HepG2 (cell line): ENCODE data around the gene FXN. TPM values are rescaled to one million over a fixed set of nuclear protein-coding genes. Genes with fewer than 3 reads are reported as not detected.

Experiments used
- BHLHE40 ChIP-seq: IDR thresholded peaks from 2 replicates; pipeline ENCODE4 v1.6.1; 2011; ENCODE audit warnings: low read length, improper control_type of control experiment
- BRD4 ChIP-seq: sonication (generic); formaldehyde crosslinking; IDR thresholded peaks from 2 replicates; pipeline ENCODE4 v1.4.0; 2020; ENCODE audit warnings: missing genetic modification reagents
- ESRRA ChIP-seq: sonication (generic); formaldehyde crosslinking; IDR thresholded peaks from 2 replicates; pipeline ENCODE4 v1.5.1; 2020; ENCODE audit warnings: mild to moderate bottlenecking, low read depth, missing genetic modification reagents
- EZH2 ChIP-seq: conservative IDR thresholded peaks from 2 replicates; pipeline ENCODE4 v1.6.1; 2012; ENCODE audit warnings: mild to moderate bottlenecking, low read depth, low read length, moderate library complexity
- KMT2A ChIP-seq: sonication (generic); formaldehyde crosslinking; IDR thresholded peaks from 2 replicates; pipeline ENCODE4 v1.4.0; 2020; ENCODE audit warnings: missing genetic modification reagents
- NFE2L2 ChIP-seq: fragments of 150-350 bp; IDR thresholded peaks from 2 replicates; pipeline ENCODE4 v1.6.1; 2014; ENCODE audit warnings: low read length
- NFRKB ChIP-seq: fragments of 450-650 bp; IDR thresholded peaks from 2 replicates; pipeline ENCODE4 v1.6.1; 2017
- PITX1 ChIP-seq: sonication (generic); formaldehyde crosslinking; IDR thresholded peaks from 2 replicates; pipeline ENCODE4 v1.5.1; 2020; ENCODE audit warnings: mild to moderate bottlenecking, missing genetic modification reagents
- POGZ ChIP-seq: sonication (generic); formaldehyde crosslinking; IDR thresholded peaks from 2 replicates; pipeline ENCODE4 v1.4.0; 2020; ENCODE audit warnings: mild to moderate bottlenecking, missing genetic modification reagents
- PTBP1 ChIP-seq: fragments of 200-400 bp; formaldehyde crosslinking; IDR thresholded peaks from 2 replicates; pipeline ENCODE4 v1.6.1; 2018; ENCODE audit warnings: low read length, low read depth; ENCODE audit not compliant: poor library complexity, severe bottlenecking
- SALL2 ChIP-seq: sonication (generic); formaldehyde crosslinking; IDR thresholded peaks from 2 replicates; pipeline ENCODE4 v1.8.1; 2023; ENCODE audit warnings: mild to moderate bottlenecking, missing genetic modification reagents, inconsistent platforms
- SETDB1 ChIP-seq: sonication (generic); formaldehyde crosslinking; IDR thresholded peaks from 2 replicates; pipeline ENCODE4 v1.5.1; 2020; ENCODE audit warnings: missing genetic modification reagents, mild to moderate bottlenecking, borderline replicate concordance
- SIN3A ChIP-seq: IDR thresholded peaks from 2 replicates; pipeline ENCODE4 v1.6.1; 2011; ENCODE audit warnings: low read depth, mild to moderate bottlenecking, control low read depth, low read length, borderline replicate concordance
- SIX4 ChIP-seq: sonication (generic); formaldehyde crosslinking; IDR thresholded peaks from 2 replicates; pipeline ENCODE4 v1.4.0; 2020; ENCODE audit warnings: missing genetic modification reagents
- SRSF1 ChIP-seq: fragments of 200-400 bp; formaldehyde crosslinking; optimal IDR thresholded peaks from 2 replicates; pipeline ENCODE3; 2017; ENCODE audit warnings: mild to moderate bottlenecking, low read depth, low read length, moderate library complexity
- ZFAT ChIP-seq: sonication (generic); formaldehyde crosslinking; conservative IDR thresholded peaks from 2 replicates; pipeline ENCODE4 v1.8.1; 2023; ENCODE audit warnings: missing genetic modification reagents, inconsistent platforms
- ZHX1 ChIP-seq: sonication (generic); formaldehyde crosslinking; IDR thresholded peaks from 2 replicates; pipeline ENCODE4 v1.8.1; 2022; ENCODE audit warnings: low read depth, mild to moderate bottlenecking, missing genetic modification reagents
- ZKSCAN5 ChIP-seq: sonication (generic); formaldehyde crosslinking; IDR thresholded peaks from 2 replicates; pipeline ENCODE4 v1.5.1; 2020; ENCODE audit warnings: mild to moderate bottlenecking, missing genetic modification reagents
- ZNF180 ChIP-seq: sonication (generic); formaldehyde crosslinking; IDR thresholded peaks from 2 replicates; pipeline ENCODE4 v1.4.0; 2020; ENCODE audit warnings: low read depth, missing genetic modification reagents, borderline replicate concordance
- ZNF367 ChIP-seq: sonication (generic); formaldehyde crosslinking; IDR thresholded peaks from 2 replicates; pipeline ENCODE4 v1.4.0; 2020; ENCODE audit warnings: missing genetic modification reagents, borderline replicate concordance
- ZNF547 ChIP-seq: sonication (generic); formaldehyde crosslinking; IDR thresholded peaks from 2 replicates; pipeline ENCODE4 v1.5.1; 2020; ENCODE audit warnings: mild to moderate bottlenecking, missing genetic modification reagents
- ZSCAN29 ChIP-seq: sonication (generic); formaldehyde crosslinking; conservative IDR thresholded peaks from 2 replicates; pipeline ENCODE4 v1.4.0; 2020; ENCODE audit warnings: mild to moderate bottlenecking, missing genetic modification reagents
- polyA plus RNA-seq, 8 experiments: library from polyadenylated mRNA; depleted of rRNA in 3 of 8; stranded (reverse) in 7 of 8; unstranded in 1 of 8; fragments of >200 nt; fragmentation: Illumina TruSeq in 4 of 8; extraction: Trizol in 4 of 8; gene quantifications; 2 replicates each; pipeline versions ENCODE4 v1.2.1 to v1.2.3, GENCODE V29; 2011 to 2016; ENCODE audit warnings: low read depth in 4 of 8, missing spikeins in 1 of 8, mixed read lengths in 1 of 8; ENCODE audit not compliant: insufficient read depth in 1 of 8
- total RNA-seq, 5 experiments: library from RNA; depleted of rRNA; stranded (reverse); fragments of >200 nt; fragmentation: Illumina TruSeq; extraction: Trizol; gene quantifications; 2 replicates each; pipeline ENCODE4 v1.2.3, GENCODE V29; 2016; ENCODE audit warnings: low read depth in 1 of 5
- TF ChIP-seq, protein P1 (sequence below): sonication (generic); formaldehyde crosslinking; IDR thresholded peaks from 2 replicates; pipeline ENCODE4 v1.4.0; 2020; ENCODE audit warnings: missing genetic modification reagents, borderline replicate concordance
- TF ChIP-seq, protein P2 (sequence below): sonication (generic); formaldehyde crosslinking; IDR thresholded peaks from 2 replicates; pipeline ENCODE4 v1.4.0; 2020; ENCODE audit warnings: mild to moderate bottlenecking, low read depth, missing genetic modification reagents
- TF ChIP-seq, protein P3 (sequence below): sonication (generic); formaldehyde crosslinking; IDR thresholded peaks from 2 replicates; pipeline ENCODE4 v1.4.0; 2020; ENCODE audit warnings: mild to moderate bottlenecking, missing genetic modification reagents

FXN gene
- total and polyA plus RNA-seq, 2 of the 13 experiments (the other 11 are each of a cell fraction or from before 2014, with no cell fraction given) = 24.1 to 26.0 TPM

DNA sequence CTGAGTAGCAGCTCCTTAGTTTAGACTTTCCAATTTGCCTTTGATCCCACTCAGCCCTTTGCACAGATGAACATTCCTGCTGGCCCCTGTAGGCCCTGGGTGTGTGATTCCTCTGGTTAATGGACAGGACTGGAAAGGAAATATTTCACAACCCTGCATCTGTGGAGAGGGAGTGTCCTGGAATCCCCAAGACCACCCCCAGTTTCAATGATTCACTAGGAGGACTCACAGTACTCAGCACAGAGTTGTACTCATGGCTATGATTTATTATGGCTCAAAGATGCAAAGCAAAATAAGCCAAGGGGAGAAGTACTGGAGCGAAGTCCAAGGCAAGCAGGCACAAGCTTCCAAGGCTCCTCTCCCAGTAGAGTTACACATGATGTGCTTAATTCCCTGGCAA is 96.1 kb downstream of the FXN start (continued):
- no peak for TF ChIP-seq BRD4
- TF ChIP-seq PITX1 (CRISPR knock-in tag) = no peak
- TF ChIP-seq NFRKB = no peak
- TF ChIP-seq, protein P1, sequence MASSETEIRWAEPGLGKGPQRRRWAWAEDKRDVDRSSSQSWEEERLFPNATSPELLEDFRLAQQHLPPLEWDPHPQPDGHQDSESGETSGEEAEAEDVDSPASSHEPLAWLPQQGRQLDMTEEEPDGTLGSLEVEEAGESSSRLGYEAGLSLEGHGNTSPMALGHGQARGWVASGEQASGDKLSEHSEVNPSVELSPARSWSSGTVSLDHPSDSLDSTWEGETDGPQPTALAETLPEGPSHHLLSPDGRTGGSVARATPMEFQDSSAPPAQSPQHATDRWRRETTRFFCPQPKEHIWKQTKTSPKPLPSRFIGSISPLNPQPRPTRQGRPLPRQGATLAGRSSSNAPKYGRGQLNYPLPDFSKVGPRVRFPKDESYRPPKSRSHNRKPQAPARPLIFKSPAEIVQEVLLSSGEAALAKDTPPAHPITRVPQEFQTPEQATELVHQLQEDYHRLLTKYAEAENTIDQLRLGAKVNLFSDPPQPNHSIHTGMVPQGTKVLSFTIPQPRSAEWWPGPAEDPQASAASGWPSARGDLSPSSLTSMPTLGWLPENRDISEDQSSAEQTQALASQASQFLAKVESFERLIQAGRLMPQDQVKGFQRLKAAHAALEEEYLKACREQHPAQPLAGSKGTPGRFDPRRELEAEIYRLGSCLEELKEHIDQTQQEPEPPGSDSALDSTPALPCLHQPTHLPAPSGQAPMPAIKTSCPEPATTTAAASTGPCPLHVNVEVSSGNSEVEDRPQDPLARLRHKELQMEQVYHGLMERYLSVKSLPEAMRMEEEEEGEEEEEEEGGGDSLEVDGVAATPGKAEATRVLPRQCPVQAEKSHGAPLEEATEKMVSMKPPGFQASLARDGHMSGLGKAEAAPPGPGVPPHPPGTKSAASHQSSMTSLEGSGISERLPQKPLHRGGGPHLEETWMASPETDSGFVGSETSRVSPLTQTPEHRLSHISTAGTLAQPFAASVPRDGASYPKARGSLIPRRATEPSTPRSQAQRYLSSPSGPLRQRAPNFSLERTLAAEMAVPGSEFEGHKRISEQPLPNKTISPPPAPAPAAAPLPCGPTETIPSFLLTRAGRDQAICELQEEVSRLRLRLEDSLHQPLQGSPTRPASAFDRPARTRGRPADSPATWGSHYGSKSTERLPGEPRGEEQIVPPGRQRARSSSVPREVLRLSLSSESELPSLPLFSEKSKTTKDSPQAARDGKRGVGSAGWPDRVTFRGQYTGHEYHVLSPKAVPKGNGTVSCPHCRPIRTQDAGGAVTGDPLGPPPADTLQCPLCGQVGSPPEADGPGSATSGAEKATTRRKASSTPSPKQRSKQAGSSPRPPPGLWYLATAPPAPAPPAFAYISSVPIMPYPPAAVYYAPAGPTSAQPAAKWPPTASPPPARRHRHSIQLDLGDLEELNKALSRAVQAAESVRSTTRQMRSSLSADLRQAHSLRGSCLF = no peak
- TF ChIP-seq BHLHE40 = no peak
- peak; percentile 51; the same call in 1 of the 2 replicates for TF ChIP-seq KMT2A (CRISPR knock-in tag)
- TF ChIP-seq, protein P2, sequence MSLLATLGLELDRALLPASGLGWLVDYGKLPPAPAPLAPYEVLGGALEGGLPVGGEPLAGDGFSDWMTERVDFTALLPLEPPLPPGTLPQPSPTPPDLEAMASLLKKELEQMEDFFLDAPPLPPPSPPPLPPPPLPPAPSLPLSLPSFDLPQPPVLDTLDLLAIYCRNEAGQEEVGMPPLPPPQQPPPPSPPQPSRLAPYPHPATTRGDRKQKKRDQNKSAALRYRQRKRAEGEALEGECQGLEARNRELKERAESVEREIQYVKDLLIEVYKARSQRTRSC (CRISPR knock-in tag) = no peak
- TF ChIP-seq, protein P3, sequence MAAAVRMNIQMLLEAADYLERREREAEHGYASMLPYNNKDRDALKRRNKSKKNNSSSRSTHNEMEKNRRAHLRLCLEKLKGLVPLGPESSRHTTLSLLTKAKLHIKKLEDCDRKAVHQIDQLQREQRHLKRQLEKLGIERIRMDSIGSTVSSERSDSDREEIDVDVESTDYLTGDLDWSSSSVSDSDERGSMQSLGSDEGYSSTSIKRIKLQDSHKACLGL (CRISPR knock-in tag) = no peak
- no peak for TF ChIP-seq ESRRA (CRISPR knock-in tag)
- no peak for TF ChIP-seq ZNF180
- TF ChIP-seq ZSCAN29 (CRISPR knock-in tag) = no peak
- TF ChIP-seq SRSF1 = no peak
- TF ChIP-seq SIN3A = no peak
- no peak for TF ChIP-seq ZKSCAN5
- TF ChIP-seq ZNF547 = 0 out of 2 replicates have a peak, but pooled peaks have one; percentile 53
- TF ChIP-seq EZH2 = no peak
- TF ChIP-seq SALL2 (CRISPR knock-in tag) = no peak
- TF ChIP-seq PTBP1 = no peak
- no peak for TF ChIP-seq NFE2L2
- TF ChIP-seq SIX4 = no peak
- no peak for TF ChIP-seq ZNF367 (CRISPR knock-in tag)
- no peak for TF ChIP-seq POGZ
- no peak for TF ChIP-seq ZHX1 (CRISPR knock-in tag)
- TF ChIP-seq SETDB1 (CRISPR knock-in tag) = no peak
- TF ChIP-seq ZFAT (CRISPR knock-in tag) = no peak
